ENCODE data around the gene BABAM2. TPM values are rescaled to one million over a fixed set of nuclear protein-coding genes. Genes with fewer than 3 reads are reported as not detected.

BABAM2 gene
- total and polyA plus RNA-seq, 2 of the 4 experiments (the other 2 are of a cell fraction): 20.9 to 23.1 TPM

- H3K9me1 ChIP-seq (ENCODE audit: insufficient read depth, low read length): no peaks in the 10 kb centered on the region
- H2AK9ac ChIP-seq (replicated peaks; ENCODE audit: low read depth, low read length, poor library complexity): no peak overlapping the region
- H3K56ac ChIP-seq (ENCODE audit: extremely low read depth, insufficient read depth, low read length): no peak overlapping the region
- no peak overlapping the region for H2BK20ac ChIP-seq (ENCODE audit: low read depth, low read length)
- H3K9ac ChIP-seq (ENCODE audit: low read depth, low read length): no peak overlapping the region
- H3K36me3 ChIP-seq (ENCODE audit: control insufficient read depth, insufficient read depth, low read length): no peaks in the 10 kb centered on the region
- no peaks in the 10 kb centered on the region for H3K27me3 ChIP-seq (ENCODE audit: control insufficient read depth, insufficient read depth, low read length)
- no TSS peak for BruUV-seq (replicated peaks)
- no peaks in the 10 kb centered on the region for H3K79me1 ChIP-seq (ENCODE audit: low read depth in 1 of 2, low read length in 2 of 2)
- H3K4ac ChIP-seq (ENCODE audit: low read depth, low read length): no peak overlapping the region
- no peaks in the 10 kb centered on the region for H4K20me1 ChIP-seq (ENCODE audit: insufficient read depth, low read length)
- TF ChIP-seq POLR2A (IDR thresholded peaks at IDR 0.05; ENCODE audit: low read depth, low read length) (no peak), BHLHE40 (IDR thresholded peaks at IDR 0.05; ENCODE audit: low read depth, low read length) (no peak), USF2 (IDR thresholded peaks at IDR 0.05; ENCODE audit: low read depth, low read length) (no peak), RCOR1 (IDR thresholded peaks at IDR 0.05; ENCODE audit: insufficient replicate concordance, low read length) (no peak), FOS (IDR thresholded peaks at IDR 0.05; ENCODE audit: low read depth, low read length) (no peak), RFX5 (IDR thresholded peaks at IDR 0.05; ENCODE audit: low read depth, low read length) (no peak), CHD1 (IDR thresholded peaks at IDR 0.05; ENCODE audit: low read depth, low read length) (no peak), SMC3 (IDR thresholded peaks at IDR 0.05; ENCODE audit: low read depth, low read length) (no peak), RAD21 (IDR thresholded peaks at IDR 0.05; ENCODE audit: low read length) (no peak)
- TF ChIP-seq, protein P1, sequence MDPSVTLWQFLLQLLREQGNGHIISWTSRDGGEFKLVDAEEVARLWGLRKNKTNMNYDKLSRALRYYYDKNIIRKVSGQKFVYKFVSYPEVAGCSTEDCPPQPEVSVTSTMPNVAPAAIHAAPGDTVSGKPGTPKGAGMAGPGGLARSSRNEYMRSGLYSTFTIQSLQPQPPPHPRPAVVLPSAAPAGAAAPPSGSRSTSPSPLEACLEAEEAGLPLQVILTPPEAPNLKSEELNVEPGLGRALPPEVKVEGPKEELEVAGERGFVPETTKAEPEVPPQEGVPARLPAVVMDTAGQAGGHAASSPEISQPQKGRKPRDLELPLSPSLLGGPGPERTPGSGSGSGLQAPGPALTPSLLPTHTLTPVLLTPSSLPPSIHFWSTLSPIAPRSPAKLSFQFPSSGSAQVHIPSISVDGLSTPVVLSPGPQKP (IDR thresholded peaks at IDR 0.05; ENCODE audit: borderline replicate concordance, low read depth, low read length): no peak
- TF ChIP-seq, protein P2, sequence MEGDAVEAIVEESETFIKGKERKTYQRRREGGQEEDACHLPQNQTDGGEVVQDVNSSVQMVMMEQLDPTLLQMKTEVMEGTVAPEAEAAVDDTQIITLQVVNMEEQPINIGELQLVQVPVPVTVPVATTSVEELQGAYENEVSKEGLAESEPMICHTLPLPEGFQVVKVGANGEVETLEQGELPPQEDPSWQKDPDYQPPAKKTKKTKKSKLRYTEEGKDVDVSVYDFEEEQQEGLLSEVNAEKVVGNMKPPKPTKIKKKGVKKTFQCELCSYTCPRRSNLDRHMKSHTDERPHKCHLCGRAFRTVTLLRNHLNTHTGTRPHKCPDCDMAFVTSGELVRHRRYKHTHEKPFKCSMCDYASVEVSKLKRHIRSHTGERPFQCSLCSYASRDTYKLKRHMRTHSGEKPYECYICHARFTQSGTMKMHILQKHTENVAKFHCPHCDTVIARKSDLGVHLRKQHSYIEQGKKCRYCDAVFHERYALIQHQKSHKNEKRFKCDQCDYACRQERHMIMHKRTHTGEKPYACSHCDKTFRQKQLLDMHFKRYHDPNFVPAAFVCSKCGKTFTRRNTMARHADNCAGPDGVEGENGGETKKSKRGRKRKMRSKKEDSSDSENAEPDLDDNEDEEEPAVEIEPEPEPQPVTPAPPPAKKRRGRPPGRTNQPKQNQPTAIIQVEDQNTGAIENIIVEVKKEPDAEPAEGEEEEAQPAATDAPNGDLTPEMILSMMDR (conservative IDR thresholded peaks at IDR 0.05; ENCODE audit: low read depth, low read length): no peak
- no CpG with 5 or more reads among the region's 3 CpGs for WGBS, 2 experiments (ENCODE audit: extremely low coverage in 2 of 2, insufficient read length in 1 of 2)
- ChIA-PET CTCF (no interaction called here), POLR2A (ENCODE audit: unreplicated experiment) (no interaction called here)
- DNase-seq: no peak
- no peak overlapping the region for H3K18ac ChIP-seq (ENCODE audit: low read depth, low read length)
- no peak overlapping the region for H4K8ac ChIP-seq (ENCODE audit: low read depth in 2 of 2, low read length in 2 of 2)
- intact Hi-C loops (cut with micrococcal nuclease): no loop called here
- H3K4me2 ChIP-seq (ENCODE audit: low read depth, low read length): no peak overlapping the region
- H2BK15ac ChIP-seq (ENCODE audit: low read depth, low read length): no peak overlapping the region
- H3K14ac ChIP-seq (replicated peaks; ENCODE audit: low read depth, low read length): no peak overlapping the region
- in situ Hi-C loops (cut with MboI; ENCODE audit: low sequenced_read_pairs): no loop called here
- no peaks in the 10 kb centered on the region for H3K9me3 ChIP-seq (ENCODE audit: control insufficient read depth, insufficient read depth, low read length)
- no peak overlapping the region for H3K4me3 ChIP-seq (ENCODE audit: insufficient read depth, low read depth, low read length)
- H3K4me1 ChIP-seq (ENCODE audit: control insufficient read depth, insufficient read depth, low read length): peaks cover 2% of the 10 kb centered on the region; the same call in 1 of the 2 replicates
- H2BK5ac ChIP-seq (ENCODE audit: low read depth, low read length, poor library complexity, severe bottlenecking): no peak overlapping the region
- no peak overlapping the region for H3K27ac ChIP-seq (ENCODE audit: insufficient read depth, low read length)
- H3K23ac ChIP-seq (ENCODE audit: low read depth, low read length): no peak overlapping the region
- H2AK5ac ChIP-seq (ENCODE audit: low read depth, low read length): no peak overlapping the region
- H4K91ac ChIP-seq (ENCODE audit: insufficient read depth, low read depth, low read length): no peak overlapping the region
- dilution Hi-C loops (cut with HindIII; ENCODE audit: low sequenced_read_pairs, unreplicated experiment): no loop called here
- no peak overlapping the region for H2BK120ac ChIP-seq (ENCODE audit: low read depth, low read length)
- ATAC-seq (ENCODE audit: low read depth): no peak
- H4K5ac ChIP-seq (ENCODE audit: low read depth, low read length): no peak overlapping the region
- H2AFZ ChIP-seq (replicated peaks; ENCODE audit: low read length, poor library complexity): no peak overlapping the region
These were observed 316.2 kb downstream of the BABAM2 start for GRCh38 chr2:28206762-28207161.
